ENCODE data around the gene FAM151B.

DNA sequence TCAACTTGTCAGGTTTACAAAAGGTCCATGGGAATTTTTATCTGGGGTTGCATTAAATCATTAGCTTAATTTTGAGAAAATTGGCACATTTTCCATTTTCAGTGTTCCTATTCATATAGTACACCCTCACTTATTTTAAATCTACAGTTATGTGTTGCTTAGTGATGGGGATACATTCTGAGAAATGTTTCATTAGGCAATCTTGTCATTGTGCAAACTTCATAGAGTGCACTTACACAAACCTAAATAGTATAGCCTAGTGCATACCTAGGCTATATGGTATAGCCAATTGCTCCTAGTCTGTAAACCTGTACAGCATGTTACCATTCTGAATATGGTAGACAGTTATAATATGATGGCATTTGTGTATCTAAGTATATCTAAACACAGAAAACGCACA is 19.8 kb upstream of the FAM151B start:
- TF ChIP-seq POLR2A (IDR thresholded peaks at IDR 0.05): no peak
- TF ChIP-seq, protein P1, sequence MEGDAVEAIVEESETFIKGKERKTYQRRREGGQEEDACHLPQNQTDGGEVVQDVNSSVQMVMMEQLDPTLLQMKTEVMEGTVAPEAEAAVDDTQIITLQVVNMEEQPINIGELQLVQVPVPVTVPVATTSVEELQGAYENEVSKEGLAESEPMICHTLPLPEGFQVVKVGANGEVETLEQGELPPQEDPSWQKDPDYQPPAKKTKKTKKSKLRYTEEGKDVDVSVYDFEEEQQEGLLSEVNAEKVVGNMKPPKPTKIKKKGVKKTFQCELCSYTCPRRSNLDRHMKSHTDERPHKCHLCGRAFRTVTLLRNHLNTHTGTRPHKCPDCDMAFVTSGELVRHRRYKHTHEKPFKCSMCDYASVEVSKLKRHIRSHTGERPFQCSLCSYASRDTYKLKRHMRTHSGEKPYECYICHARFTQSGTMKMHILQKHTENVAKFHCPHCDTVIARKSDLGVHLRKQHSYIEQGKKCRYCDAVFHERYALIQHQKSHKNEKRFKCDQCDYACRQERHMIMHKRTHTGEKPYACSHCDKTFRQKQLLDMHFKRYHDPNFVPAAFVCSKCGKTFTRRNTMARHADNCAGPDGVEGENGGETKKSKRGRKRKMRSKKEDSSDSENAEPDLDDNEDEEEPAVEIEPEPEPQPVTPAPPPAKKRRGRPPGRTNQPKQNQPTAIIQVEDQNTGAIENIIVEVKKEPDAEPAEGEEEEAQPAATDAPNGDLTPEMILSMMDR (IDR thresholded peaks at IDR 0.05): no peak

Measured in testis (tissue), 2 donors.